Right kidney (tissue), 9 donors: ENCODE results near the gene MIA.
"Not testable (repeated sequence)": the region's sequence is repeated elsewhere in the genome, so short reads cannot be mapped to it uniquely, and the experiment has no call there.

Source experiments
- DNase-seq: peaks from one replicate; pipeline ENCODE4 v3.0.0-alpha.2; 2016
- long read RNA-seq, 8 donors: transcript quantifications; one replicate each; lab custom pipeline, GENCODE V29; 2026

The MIA gene
- long read RNA-seq, donor 1, partial matches to known transcripts: 0 of 2 reads
- long read RNA-seq, donor 1, other reads (novel, unspliced or antisense): 0 of 2 reads
- long read RNA-seq, donor 2: 0 reads
- long read RNA-seq, donor 3, partial matches to known transcripts: 0 of 1 reads
- long read RNA-seq, donor 3, other reads (novel, unspliced or antisense): 0 of 1 reads
- long read RNA-seq, donor 4: 0 reads
- long read RNA-seq, donor 5: 0 reads
- long read RNA-seq, donor 6: 0 reads
- long read RNA-seq, donor 7: 0 reads
- long read RNA-seq, donor 8: 0 reads

DNA sequence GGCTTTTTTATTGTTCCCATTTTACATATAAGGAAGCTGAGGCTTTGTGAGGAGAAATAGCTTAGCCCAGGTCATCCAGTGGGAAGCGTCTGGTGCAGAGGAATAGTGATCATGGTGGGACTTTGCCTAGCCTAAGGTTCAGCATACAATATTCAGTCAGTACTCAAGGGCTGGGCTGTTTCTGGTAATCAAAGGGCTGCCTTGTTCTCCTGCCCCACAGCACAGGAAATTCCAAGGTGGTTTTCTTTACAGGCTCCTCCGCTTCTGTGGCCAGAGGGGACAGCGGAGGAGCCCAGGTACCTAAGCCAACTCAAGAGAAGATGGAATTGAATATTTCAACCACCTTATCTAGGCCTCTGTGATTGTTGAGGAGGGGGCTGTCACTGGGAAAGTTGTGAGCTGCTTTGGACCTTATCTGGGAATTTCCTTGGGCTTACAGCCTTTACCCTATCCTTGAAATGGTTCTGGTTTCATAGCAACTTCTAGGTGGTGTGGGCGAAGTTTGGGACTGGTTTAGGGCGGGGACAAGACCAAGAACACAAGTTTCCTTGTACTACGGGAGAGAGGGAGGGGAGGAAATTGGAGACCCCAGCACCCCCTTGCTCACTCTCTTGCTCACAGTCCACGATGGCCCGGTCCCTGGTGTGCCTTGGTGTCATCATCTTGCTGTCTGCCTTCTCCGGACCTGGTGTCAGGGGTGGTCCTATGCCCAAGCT lies at the start of gene MIA:
TSS of gene MIA (plus strand) at position 606 of the 716 bp plus-strand sequence. CDS start at position 628, 22 bp downstream.
- no peak for DNase-seq

DNA sequence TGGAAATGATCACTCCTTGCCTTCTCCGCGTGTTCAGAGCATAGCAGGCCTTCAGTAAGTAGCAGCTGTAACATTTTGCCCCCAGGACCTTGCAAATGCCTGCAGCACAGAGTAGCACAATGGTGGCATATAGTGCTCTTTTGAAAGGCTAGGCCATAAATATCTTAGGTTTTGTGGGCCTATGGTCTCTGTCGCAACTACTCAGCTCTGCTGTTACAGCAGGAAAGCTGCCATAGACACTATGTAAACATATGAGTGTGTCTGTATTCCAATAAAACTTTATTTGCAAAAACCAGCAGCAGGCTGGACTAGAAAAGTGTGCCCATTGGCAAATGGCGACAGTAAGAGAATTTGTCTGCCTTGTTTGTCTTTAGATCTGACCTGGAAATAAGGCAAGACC lies 49.0 kb upstream of the MIA start:
- DNase-seq: no peak

DNA sequence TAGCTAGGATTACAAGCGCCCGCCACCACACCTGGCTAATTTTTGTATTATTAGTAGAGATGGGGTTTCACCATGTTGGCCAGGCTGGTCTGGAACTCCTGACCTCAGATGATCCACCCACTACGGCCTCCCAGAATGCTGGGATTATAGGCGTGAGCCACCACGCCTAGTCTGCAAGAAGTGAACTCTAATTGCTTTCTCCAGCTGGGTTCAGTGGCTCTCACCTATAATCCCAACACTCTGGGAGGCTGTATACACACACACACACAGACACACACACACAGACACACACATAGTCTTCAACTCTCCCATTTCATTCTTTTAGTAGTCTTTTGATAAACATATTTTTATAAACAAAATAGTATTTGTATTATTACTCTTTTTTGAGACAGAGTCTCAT lies 45.3 kb upstream of the MIA start:
- not testable (repeated sequence) for DNase-seq

DNA sequence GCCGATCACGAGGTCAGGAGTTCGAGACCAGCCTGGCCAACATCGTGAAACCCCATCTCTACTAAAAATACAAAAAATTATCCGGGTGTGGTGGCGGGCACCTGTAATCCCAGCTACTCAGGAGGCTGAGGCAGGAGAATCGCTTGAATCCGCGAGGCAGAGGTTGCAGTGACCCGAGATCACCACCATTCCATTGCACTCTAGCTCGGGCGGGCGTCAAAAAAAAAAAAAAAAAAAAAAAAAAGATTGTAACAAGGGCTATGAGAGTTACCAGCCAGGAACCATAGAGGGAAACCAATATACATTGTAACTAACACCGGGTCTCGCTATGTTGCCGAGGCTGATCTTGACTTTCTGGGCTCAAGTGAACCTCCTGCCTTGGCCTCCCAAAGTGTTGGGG lies 43.0 kb upstream of the MIA start:
- not testable (repeated sequence) for DNase-seq

DNA sequence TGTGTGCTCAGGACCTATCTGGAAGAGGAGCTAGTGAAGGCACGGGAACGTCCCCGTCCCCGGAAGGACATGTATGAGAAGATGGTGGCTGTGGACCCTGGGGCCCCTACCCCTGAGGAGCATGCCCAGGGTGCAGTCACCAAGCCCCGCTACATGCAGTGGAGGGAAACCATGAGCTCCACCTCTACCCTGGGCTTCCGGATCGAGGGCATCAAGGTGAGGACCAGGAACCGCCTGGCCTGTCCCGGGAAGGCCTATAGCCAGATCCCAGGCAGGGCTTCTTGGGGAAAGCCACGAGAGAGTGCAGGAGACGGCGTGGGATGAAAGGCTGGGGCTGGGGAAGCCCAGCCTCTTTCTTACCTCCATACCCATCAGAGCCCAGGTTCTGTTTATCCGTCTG lies 42.2 kb upstream of the MIA start:
- DNase-seq: no peak

DNA sequence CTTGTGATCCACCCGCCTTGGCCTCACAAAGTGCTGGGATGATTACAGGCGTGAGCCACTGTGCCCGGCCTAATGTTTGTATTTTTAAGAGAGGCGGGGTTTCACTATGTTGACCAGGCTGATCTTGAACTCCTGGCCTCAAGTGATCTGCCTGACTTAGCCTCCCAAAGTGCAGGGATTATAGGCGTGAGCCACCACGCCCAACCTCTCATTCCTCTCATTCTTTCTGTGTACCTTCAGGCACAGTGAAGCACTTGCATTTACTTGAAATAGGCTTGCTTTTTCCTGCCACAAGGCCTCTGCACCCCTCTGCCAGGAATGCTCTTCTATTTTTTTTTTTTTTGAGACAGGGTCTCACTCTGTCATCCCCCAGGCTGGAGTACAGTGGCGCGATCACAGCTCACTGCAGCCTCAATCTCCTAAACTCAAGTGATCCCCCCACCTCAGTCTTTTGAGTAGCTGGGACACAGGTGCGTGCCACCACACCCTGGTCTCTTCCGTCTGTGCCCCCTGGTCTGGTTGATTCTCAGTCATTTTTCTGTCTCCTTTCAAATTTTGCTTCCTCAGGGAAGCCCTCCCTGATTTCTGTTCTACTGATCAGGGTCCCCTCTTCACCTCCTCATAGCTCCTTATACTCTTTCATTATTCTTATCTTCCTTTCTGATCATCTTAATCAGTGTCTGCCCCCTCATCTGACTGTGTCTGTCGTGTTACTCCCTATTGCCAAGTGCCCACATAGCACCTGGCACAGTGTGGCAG lies 40.1 kb upstream of the MIA start:
- no peak for DNase-seq

DNA sequence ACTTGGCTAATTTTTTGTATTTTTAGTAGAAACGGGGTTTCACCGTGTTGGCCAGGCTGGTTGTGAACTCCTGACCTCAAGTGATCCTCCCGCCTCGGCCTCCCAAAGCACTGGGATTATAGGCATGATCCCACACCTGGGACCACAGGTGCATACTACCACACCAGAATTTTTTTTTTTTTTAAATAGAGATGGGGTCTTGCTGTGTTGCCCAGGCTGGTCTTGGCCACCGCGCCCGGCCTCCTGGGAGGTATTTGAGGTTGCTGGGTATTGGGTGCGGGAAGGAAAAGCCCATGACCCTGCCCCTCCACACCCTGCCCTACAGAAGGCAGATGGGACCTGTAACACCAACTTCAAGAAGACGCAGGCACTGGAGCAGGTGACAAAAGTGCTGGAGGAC lies 38.7 kb upstream of the MIA start:
- DNase-seq: no peak

DNA sequence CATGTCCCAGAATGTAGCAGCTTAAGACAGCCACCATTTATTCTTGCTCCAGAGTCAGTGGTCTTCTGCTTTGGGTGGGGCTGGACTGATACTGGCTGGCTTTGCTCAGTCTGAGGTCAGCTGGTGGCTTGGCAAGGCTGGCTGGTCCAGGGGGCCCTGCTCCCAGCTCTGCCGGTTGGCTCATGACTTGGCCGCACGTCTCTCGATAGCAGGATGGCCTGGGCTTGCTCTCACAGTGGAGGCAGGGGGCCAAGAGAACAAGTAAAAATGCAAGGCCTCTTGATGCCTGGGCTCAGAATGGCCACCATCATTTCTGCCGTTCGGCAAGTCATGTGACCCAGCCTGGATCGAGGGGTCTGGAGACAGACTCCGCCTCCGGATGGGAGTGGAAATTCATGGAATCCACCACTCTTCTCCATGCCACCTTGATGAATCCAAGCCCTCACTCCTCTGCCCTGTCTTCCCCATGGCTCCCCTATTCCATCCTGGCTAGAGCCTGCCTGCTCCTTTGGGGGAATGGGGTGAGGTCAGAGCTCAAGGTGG lies 38.1 kb upstream of the MIA start:
- no peak for DNase-seq

DNA sequence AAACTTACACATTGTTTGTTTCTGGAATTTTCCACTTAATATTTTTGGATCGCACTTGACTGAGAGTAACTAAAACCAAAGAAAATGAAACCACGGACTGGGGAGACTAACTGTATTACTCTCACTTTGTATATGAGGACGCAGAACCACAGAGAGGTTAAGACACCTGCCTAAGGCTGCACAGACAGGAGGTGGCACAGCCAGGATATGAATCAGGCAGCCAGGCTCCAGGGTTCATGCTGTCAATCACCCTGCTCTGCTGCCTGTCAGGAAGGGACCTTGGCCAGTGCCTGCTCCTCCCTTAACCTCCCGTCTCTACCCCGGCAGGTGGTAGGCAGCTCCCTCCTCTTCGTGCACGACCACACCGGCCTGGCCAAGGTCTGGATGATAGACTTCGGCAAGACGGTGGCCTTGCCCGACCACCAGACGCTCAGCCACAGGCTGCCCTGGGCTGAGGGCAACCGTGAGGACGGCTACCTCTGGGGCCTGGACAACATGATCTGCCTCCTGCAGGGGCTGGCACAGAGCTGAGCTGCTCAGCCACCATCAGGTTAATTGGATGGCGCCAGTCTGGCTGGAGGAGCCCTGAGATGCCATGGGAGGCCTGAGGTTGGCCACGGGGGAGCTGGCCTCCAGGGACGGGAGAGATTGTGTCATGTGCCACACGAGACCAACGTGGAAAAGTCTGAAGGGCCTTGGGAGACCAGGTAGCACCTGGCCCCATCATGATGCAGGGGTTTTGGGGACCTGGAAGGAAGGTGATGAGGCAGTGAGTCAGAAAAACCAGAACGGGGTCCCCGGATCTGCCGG lies 36.1 kb upstream of the MIA start:
- no peak for DNase-seq

DNA sequence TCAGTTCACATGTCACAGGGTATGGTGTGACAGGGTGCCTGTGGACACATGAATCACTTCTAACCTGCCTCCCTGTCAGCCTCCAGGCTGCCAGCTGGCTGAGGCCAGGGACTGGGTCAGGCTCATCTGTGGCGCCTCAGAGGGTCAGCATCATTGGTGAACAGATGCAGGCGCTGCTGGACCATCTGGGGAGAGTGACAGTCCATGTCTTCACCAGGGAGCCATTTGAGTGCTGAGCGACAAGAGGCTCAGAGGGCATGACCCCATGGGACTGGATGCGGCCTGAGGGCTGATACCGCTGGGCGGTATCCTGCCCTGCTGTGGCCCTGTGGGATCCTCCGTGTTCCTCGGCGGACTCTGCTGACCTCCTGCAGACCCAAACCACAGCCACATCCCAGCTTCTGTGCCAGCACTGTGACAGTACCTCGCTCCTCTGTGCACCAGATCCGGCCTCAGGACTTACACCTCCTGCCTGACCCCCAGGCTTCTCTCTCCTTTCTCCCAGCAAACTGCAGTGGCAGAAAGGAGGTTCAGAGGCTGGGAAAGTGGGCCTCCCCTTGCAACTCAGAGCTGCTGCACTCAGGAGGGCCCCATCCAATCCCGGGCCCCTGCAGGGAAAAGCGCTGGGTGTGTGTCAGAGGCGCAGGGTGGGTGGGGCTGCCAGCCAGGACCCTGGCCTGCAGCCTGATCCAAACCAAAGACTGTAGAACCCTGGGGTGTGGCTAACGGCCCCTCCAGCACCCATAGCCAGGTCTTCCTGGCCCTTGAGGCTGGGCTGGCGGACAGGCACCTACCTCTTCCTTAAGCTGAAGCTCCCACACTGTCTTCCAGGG lies 35.2 kb upstream of the MIA start:
- DNase-seq: no peak

DNA sequence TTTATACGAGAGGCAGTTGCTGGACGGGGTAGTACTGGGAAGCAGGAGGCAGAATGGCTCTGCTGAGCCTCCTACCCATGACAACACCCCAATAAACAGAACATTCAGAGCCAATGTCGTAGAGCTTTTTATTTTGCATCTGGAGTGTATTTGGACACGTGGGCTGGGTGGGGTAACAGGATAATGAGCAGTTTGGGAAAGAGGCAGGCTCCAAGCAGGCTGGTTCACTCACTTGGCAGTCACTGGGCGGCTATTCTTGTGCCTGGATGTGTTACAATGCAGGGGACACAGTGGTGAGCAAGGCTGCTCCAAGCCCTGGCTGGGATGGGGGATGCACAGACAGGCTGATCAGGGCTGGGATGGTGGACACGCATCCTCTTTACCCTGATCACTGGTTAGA lies 34.6 kb upstream of the MIA start:
- no peak for DNase-seq

DNA sequence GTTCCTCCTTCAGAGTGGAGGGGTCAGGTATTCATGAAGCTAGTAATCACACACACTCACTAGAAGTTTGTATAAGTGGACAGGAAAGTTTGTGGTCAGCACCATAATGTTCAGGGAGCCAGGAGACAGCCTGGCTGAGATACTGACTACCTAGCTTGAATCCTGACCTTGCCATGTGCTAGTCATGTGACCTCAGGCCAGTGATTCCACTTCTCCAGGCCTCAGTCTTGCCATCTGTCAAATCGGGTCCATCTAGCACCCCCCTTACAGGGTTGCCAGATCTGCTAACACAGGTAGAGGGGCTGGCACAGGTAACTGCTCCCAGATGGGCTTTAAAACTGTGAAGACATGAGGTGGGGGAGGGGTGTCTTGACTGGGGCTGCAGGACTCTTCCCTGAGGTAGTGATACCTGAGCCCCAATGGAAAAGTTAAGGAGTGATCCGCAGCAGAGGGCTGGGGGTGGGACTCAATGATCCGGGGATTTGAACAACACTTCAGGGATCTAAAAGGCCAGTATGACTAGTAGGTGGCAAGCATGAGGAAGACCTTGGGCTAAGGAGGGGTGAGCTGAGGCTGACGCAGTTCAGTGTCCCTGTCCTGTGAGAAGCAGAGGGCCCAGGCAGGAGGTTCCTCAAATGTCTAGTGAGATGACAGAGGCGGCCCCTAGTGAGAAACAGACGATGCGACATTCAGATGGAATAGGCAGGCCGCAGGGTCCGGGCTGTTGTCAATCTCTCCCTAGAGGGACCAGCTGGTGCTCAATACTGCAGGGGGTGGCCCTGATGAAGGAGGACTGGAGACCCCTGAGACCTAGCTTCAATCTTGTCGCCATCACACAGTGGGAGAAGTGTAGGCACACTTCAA lies 33.6 kb upstream of the MIA start:
- no peak for DNase-seq

DNA sequence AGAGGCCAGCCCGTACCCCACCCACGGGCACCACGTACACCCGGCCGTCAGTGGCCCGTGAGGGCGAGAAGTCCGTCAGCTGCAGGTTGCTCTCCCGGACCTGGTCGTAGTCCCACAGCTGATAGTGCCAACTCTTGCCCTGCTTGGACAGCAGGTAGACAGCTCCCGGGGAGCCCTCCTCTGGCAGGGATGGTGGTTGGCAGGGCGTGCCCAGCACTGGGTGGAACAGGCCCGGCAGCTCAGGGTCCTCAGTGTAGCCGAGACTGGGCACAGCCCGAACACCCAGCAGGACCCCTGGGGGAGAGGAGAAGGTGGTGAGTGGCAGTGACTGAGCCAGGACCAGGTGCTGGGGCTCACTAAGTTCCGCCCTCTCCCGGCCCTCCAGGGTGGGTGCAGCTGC lies 32.8 kb upstream of the MIA start:
- no peak for DNase-seq

DNA sequence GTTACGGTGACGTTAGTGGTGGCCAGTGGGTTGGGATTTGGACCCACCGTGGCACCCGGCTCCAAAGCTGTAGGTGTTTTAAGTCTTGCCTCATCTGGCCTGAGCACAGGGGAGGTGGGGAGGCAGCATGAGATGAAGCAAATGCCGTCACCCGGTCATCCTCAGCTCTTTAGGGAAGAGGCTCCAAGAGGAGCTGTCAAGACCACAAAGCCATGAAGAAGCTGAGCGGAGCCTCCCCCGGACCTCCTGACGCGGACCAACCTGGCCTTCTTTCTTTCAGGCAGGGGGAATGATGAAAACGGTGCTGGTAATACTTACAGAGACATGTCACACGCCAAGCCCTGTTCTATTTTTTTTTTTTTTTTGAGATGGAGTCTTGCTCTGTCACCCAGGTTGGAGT lies 32.4 kb upstream of the MIA start:
- no peak for DNase-seq

DNA sequence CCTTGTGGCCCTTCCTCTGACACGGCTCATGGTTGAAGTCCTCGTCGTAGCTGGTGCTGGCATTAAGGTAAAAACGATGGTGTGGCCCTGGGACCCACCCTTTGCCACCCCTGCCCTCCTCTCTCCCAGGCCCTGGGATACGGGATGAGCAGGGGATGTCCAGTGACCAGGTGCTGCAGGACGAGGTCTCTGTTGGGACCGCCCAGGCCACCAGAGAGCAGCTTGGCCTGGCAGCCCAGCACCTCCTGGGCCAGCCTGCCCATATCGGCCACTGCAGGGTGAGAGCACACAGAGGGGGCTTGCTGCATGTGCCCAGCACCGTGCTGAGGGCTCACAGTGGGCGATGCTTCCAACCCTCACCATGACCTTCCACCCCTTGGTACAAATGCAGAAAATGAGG lies 31.4 kb upstream of the MIA start:
- no peak for DNase-seq

DNA sequence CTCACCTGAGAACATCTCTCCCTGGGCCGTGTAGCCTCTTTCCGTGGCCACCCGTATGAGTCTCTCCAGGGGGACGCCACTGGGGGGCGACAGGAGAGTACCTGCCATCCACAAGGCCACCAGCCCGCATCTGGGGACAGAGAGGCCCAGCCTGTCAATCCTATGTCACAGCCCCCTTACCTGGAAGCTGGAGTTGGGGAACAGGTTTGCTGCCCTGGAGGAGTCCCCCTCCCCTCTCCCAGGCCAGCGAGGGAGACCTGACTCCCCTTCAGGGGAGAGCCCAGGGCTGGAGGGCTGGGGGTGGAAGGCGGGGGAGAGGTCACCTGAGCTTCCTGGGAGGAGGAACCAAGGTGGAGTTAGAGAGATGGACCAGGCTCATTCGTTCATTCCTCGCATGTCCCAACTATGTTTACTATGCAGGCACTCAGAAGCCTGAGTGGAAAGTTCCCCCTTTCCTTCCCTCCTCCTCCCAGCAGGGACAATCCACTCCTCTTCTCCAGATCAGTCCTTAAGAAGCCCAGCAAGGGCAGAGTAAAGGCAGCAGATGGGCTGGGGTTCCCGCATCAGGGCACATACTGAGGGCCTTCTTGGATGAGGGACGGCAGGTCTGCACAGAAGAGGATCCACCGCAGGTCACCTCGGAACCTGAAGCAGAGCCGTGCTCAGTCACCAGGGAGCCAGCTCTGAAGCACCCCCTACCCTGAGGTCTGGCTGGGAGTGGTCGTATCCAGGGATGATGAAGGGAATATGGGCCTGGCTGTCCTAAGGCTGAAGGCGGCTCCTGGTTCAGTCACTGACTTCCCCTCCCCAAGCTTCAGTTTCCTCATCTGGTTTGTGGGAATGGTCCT lies 30.5 kb upstream of the MIA start:
- DNase-seq: peak; percentile 30

DNA sequence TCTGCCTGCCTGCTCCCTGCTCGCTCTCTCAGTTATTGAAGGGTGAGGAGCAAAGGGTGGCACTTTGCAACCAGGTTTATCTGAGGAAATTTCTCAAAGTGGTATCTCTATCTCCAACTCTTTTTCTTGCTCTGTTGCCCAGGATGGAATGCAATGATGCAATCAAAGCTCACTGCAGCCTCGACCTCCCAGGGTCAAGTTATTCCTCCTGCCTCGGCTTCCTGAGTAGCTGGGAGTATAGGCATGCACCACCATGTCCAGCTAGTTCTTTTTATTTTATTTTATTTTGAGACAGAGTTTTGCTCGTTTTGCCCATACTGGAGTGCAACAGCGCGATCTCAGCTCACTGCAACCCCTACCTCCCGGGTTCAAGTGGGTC lies 29.9 kb upstream of the MIA start:
- no peak for DNase-seq

DNA sequence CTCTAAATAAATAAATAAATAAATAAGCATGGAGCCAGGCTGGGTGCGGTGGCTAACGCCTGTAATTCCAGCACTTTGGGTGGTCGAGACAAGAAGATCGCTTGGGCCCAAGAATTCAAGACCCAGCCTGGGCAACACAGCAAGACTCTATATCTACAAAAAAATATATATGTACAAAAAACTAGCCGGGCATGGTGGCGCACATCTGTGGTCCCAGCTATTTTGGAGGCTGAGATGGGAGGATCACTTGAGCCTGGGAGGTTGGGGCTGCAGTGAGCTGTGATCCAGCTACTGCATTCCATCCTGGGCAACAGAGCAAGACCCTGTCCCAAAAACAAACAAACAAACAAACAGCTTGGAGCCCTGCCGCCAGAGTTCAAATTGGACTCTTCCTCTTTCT lies 27.8 kb upstream of the MIA start:
- DNase-seq: no peak
